DOHH2 (cell line): ENCODE measurements around the gene CYB561.

Source experiments
- EZH2phosphoT487 ChIP-seq: fragments of 200-600 bp; sonication (generic); IDR thresholded peaks from 2 replicates; pipeline ENCODE4 v1.6.1; 2017; ENCODE audit warnings: borderline replicate concordance, mild to moderate bottlenecking, antibody characterized with exemption, low read length, moderate library complexity, mixed read lengths
- TF ChIP-seq, protein P1 (sequence below): fragments of 200-600 bp; sonication (generic); IDR thresholded peaks from one replicate; pipeline ENCODE4 v1.5.1; 2014; ENCODE audit warnings: antibody characterized with exemption, mild to moderate bottlenecking, low read depth, low read length; ENCODE audit not compliant: poor library complexity, severe bottlenecking

DNA sequence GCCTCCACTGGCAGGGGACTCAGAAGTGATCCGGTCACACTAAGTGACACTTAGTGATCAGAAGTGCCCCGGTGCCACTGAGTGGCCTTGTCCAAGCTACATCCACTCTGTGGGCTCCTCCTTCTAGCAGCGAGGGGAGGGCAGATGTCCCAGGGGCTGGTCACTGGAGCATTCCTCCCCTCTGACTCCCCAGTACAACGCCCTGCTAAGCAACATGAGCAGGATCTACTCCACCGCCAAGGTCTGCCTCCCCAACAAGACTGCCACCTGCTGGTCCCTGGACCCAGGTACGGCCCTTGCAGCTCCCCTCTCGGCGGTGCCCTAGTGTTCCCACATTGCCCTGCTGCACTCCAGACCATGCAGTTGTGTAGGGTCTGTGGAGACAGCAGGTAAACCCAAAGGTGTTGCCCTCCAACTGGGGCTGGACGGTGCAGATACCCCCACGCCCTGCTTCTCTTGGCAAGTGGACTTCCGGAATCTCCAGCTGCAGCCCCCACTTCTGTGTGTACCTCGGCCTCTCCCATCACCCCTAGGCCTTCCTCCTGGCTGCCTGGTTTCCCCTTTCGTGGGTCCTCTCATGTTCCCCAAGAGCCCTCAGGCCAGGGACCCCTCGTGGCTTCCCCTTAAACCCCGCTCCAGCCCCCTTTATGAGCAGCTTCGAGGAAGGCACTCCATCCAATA lies 32.8 kb upstream of the CYB561 start:
- TF ChIP-seq, protein P1, sequence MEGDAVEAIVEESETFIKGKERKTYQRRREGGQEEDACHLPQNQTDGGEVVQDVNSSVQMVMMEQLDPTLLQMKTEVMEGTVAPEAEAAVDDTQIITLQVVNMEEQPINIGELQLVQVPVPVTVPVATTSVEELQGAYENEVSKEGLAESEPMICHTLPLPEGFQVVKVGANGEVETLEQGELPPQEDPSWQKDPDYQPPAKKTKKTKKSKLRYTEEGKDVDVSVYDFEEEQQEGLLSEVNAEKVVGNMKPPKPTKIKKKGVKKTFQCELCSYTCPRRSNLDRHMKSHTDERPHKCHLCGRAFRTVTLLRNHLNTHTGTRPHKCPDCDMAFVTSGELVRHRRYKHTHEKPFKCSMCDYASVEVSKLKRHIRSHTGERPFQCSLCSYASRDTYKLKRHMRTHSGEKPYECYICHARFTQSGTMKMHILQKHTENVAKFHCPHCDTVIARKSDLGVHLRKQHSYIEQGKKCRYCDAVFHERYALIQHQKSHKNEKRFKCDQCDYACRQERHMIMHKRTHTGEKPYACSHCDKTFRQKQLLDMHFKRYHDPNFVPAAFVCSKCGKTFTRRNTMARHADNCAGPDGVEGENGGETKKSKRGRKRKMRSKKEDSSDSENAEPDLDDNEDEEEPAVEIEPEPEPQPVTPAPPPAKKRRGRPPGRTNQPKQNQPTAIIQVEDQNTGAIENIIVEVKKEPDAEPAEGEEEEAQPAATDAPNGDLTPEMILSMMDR, result peak; percentile 86
- no peak for TF ChIP-seq EZH2phosphoT487
